ENCODE data around the gene ZNF253. TPM values are rescaled to one million over a fixed set of nuclear protein-coding genes. Genes with fewer than 3 reads are reported as not detected.

Gene ZNF253
- total RNA-seq (10 to 100 TPM in 4 of 5 donors, 1 to 10 TPM in 1; 8.4 to 27.9 (median 21.8) TPM), total RNA-seq (4.0 to 57.5 (median 15.7) reads per million in 29 experiments)
- total RNA-seq (2013) = 18.6 TPM

DNA sequence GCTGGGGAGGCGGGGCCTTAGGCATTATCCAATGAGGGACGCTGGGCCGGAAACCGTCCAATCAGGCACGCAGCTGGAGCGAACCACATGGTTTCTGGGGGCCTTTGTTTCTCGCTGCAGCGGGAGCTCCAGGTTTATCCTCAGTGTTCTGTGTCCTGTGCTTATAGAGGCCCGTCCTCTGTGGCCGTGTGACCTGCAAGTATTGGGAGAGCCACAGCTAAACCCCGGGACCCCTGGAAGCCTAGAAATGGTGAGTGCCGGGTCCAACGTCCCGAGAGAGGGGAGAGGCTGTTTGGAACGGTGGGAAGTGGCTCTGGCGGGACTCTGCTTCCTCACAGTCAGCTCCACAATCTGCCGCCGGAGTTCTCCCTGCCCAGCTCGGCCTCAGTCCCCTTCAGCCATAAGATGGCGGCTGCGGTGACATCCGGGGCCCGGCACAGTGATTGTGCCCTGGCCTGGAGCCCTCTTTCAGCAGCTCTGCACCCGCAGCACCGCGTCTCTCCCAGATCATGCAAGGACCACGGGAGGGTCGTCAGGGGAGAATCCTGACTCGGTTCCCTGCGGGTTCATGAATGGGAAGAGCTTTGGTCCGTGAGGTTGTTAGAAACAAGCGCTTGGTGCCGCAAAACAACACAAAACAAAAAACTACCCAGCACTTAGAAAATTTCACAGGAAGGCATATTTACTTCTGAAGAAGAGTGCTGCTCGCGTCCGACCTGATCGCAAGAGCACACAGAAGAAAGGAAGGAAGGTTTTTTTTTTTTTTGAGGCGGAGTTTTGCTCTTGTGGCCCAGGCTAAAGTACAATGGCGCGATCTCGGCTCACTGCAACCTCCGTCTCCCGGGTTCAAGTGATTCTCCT lies at the start of gene ZNF253:
TSS of gene ZNF253 (plus strand) at position 133 of the 861 bp plus-strand sequence. CDS start at position 248, 115 bp downstream.
- H3K9me3 Mint-ChIP-seq = no peaks in the 10 kb centered on the region
- peak; percentile 89 to 97 (median 95) for DNase-seq
- Histone ChIP-seq H3K27ac (ENCODE audit: low read length) (peak within 1 kb of the TSS; percentile 84), H3K36me3 (ENCODE audit: control insufficient read depth in 2 of 2, extremely low read depth in 1 of 2, insufficient read depth in 1 of 2, low read length in 1 of 2) (no peaks in the 10 kb centered on the region), H3K9me3 (no peaks in the 10 kb centered on the region), H3K27me3 (replicated peaks in 1 of 2; ENCODE audit: control insufficient read depth in 2 of 2, extremely low read depth in 1 of 2, insufficient read depth in 2 of 2, low read length in 1 of 2) (no peaks in the 10 kb centered on the region), H3K4me1 (ENCODE audit: control insufficient read depth in 1 of 2, extremely low read depth in 1 of 2, insufficient read depth in 2 of 2, low read length in 2 of 2) (peaks cover 9 to 18% of the 10 kb centered on the region in 2 experiments), H3K4me3 (ENCODE audit: control insufficient read depth in 1 of 2, extremely low read depth in 1 of 2, low read length in 1 of 2) (peak within 1 kb of the TSS; percentile 95 to 99)
- H3K4me3 Mint-ChIP-seq = peak within 1 kb of the TSS; percentile 99 to 100 (median 100)
- 0% methylated on average over 31 of the region's 43 CpGs for WGBS (ENCODE audit: insufficient coverage)
- H3K27me3 Mint-ChIP-seq = no peaks in the 10 kb centered on the region
- CTCF ChIA-PET = interaction anchor here in 1 of 2 donors (0.5 to 1.8 kb wide), 6 partner anchors 20 to 1637 kb away, joined by 3 to 5 read pairs (median 4); partner anchors contain the start of gene ZNF93
- POLR2A ChIA-PET = interaction anchor here (0.6 to 4.0 kb wide), 11 partner anchors 44 to 1278 kb away, joined by 3 to 27 read pairs (median 5); partner anchors contain the start of genes ZNF506 (in 2 of the 2) and ZNF682 (in 1 of the 2)
- no peaks in the 10 kb centered on the region for H3K36me3 Mint-ChIP-seq
- H3K27ac Mint-ChIP-seq = peak within 1 kb of the TSS; percentile 97 to 99
- peak; percentile 93 to 97 (median 95) for ATAC-seq (replicated peaks in 1 of 4)
- H3K4me1 Mint-ChIP-seq = peaks cover 30 to 43% (median 38%) of the 10 kb centered on the region in 3 donors

- ChIA-PET POLR2A (no interaction called here), CTCF (no interaction called here)
- DNase-seq (no peak), ATAC-seq (replicated peaks in 1 of 4) (no peak)
- H3K27me3 ChIP-seq (replicated peaks in 1 of 2; ENCODE audit: control insufficient read depth in 2 of 2, extremely low read depth in 1 of 2, insufficient read depth in 2 of 2, low read length in 1 of 2) = no peaks in the 10 kb centered on the region
- peaks cover 0 to 43% of the 10 kb centered on the region in 2 experiments for H3K4me1 ChIP-seq (ENCODE audit: control insufficient read depth in 1 of 2, extremely low read depth in 1 of 2, insufficient read depth in 2 of 2, low read length in 2 of 2)
- H3K27me3 Mint-ChIP-seq = no peaks in the 10 kb centered on the region
- H3K4me1 Mint-ChIP-seq = peaks cover 79 to 83% (median 81%) of the 10 kb centered on the region in 3 donors
- H3K4me3 ChIP-seq (ENCODE audit: control insufficient read depth in 1 of 2, extremely low read depth in 1 of 2, low read length in 1 of 2) = peak overlapping the region in 1 of 2 donors; percentile 8
- no peaks in the 10 kb centered on the region for H3K9me3 ChIP-seq
- peak overlapping the region; percentile 73 for H3K27ac ChIP-seq (ENCODE audit: low read length)
- peak overlapping the region in 1 of 3 donors; percentile 99 for H3K4me3 Mint-ChIP-seq
- peaks cover 70% of the 10 kb centered on the region for H3K36me3 Mint-ChIP-seq
- peaks cover 0 to 12% (median 5%) of the 10 kb centered on the region in 3 donors for H3K9me3 Mint-ChIP-seq
- H3K27ac Mint-ChIP-seq = peak overlapping the region in 1 of 2 donors; percentile 90
- WGBS (ENCODE audit: insufficient coverage) = no CpG with 5 or more reads among the region's 9 CpGs
- H3K36me3 ChIP-seq (ENCODE audit: control insufficient read depth in 2 of 2, extremely low read depth in 1 of 2, insufficient read depth in 1 of 2, low read length in 1 of 2) = peaks cover 7 to 31% of the 10 kb centered on the region in 2 donors
Observed at GRCh38 chr19:19816679-19817078, 49.0 kb upstream of the ZNF253 start.

DNA sequence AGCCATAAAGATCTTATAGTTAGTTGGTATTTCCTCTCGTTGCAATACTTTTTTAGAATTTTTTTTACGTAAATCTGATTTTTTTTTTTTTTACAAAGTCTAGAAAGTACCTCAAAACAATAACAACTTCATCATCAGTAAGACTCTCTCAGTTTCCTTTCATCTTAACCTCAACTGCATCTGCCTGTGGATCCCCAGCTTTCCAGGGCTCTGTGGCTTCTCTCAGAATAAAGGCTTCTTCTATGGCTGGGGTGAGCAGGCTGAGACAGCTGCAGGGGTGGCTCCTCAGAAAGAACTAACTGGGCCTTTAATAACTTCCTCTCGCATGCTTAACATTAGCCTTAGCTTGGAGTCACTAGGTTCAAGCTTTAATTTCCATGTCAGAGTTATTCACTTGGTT lies 48.3 kb upstream of the ZNF253 start:
- peak overlapping the region; percentile 73 for H3K27ac ChIP-seq (ENCODE audit: low read length)
- peaks cover 7 to 30% of the 10 kb centered on the region in 2 donors for H3K36me3 ChIP-seq (ENCODE audit: control insufficient read depth in 2 of 2, extremely low read depth in 1 of 2, insufficient read depth in 1 of 2, low read length in 1 of 2)
- ChIA-PET POLR2A (interaction anchor here (0.7 to 0.9 kb wide), 2 partner anchors 24 to 41 kb away, joined by 6 to 10 read pairs; no protein-coding TSS in a partner anchor), CTCF (no interaction called here)
- peaks cover 0 to 47% of the 10 kb centered on the region in 2 experiments for H3K4me1 ChIP-seq (ENCODE audit: control insufficient read depth in 1 of 2, extremely low read depth in 1 of 2, insufficient read depth in 2 of 2, low read length in 2 of 2)
- Mint-ChIP-seq H3K36me3 (peaks cover 64% of the 10 kb centered on the region), H3K27ac (peak overlapping the region; percentile 89 to 90), H3K4me1 (peaks cover 74 to 78% (median 75%) of the 10 kb centered on the region in 3 donors), H3K27me3 (no peaks in the 10 kb centered on the region), H3K4me3 (peak overlapping the region; percentile 44 to 99 (median 55)), H3K9me3 (peaks cover 0 to 12% (median 5%) of the 10 kb centered on the region in 3 donors)
- no peak overlapping the region for H3K4me3 ChIP-seq (ENCODE audit: control insufficient read depth in 1 of 2, extremely low read depth in 1 of 2, low read length in 1 of 2)
- H3K9me3 ChIP-seq = no peaks in the 10 kb centered on the region
- DNase-seq (peak in 34 of 35 experiments; percentile 22 to 91 (median 68)), ATAC-seq (replicated peaks in 1 of 4) (peak; percentile 18 to 71 (median 38))
- H3K27me3 ChIP-seq (replicated peaks in 1 of 2; ENCODE audit: control insufficient read depth in 2 of 2, extremely low read depth in 1 of 2, insufficient read depth in 2 of 2, low read length in 1 of 2) = no peaks in the 10 kb centered on the region
- no CpG with 5 or more reads among the region's 3 CpGs for WGBS (ENCODE audit: insufficient coverage)

- 3% methylated on average over 7 of the region's 17 CpGs for WGBS (ENCODE audit: insufficient coverage)
- peak overlapping the region; percentile 99 for H3K4me3 Mint-ChIP-seq
- H3K36me3 Mint-ChIP-seq = peaks cover 44% of the 10 kb centered on the region
- DNase-seq = peak in 14 of 35 experiments; percentile 4 to 41 (median 12)
- peak overlapping the region; percentile 99 for H3K27ac Mint-ChIP-seq
- peak overlapping the region; percentile 90 for H3K27ac ChIP-seq (ENCODE audit: low read length)
- no peaks in the 10 kb centered on the region for H3K27me3 Mint-ChIP-seq
- no peak for ATAC-seq (replicated peaks in 1 of 4)
- H3K4me3 ChIP-seq (ENCODE audit: control insufficient read depth in 1 of 2, extremely low read depth in 1 of 2, low read length in 1 of 2) = peak overlapping the region; percentile 81 to 89
- H3K36me3 ChIP-seq (ENCODE audit: control insufficient read depth in 2 of 2, extremely low read depth in 1 of 2, insufficient read depth in 1 of 2, low read length in 1 of 2) = peaks cover 0 to 11% of the 10 kb centered on the region in 2 donors
- no peaks in the 10 kb centered on the region for H3K9me3 ChIP-seq
- peaks cover 46 to 50% (median 48%) of the 10 kb centered on the region in 3 donors for H3K4me1 Mint-ChIP-seq
- H3K9me3 Mint-ChIP-seq = peaks cover 0 to 9% (median 4%) of the 10 kb centered on the region in 3 donors
- POLR2A ChIA-PET = interaction anchor here (0.6 to 2.7 kb wide), 16 partner anchors 8 to 457 kb away, joined by 3 to 27 read pairs (median 4); partner anchors contain the start of genes ZNF14 (in 1 of the 2), ZNF253 (in 1 of the 2) and ZNF93 (in 1 of the 2)
- peaks cover 0 to 47% of the 10 kb centered on the region in 2 experiments for H3K4me1 ChIP-seq (ENCODE audit: control insufficient read depth in 1 of 2, extremely low read depth in 1 of 2, insufficient read depth in 2 of 2, low read length in 2 of 2)
- CTCF ChIA-PET = interaction anchor here (1.0 to 1.9 kb wide), 6 partner anchors 29 to 88 kb away, joined by 3 to 11 read pairs (median 4); partner anchors contain the start of gene ZNF14 (in 1 of the 2)
- no peaks in the 10 kb centered on the region for H3K27me3 ChIP-seq (replicated peaks in 1 of 2; ENCODE audit: control insufficient read depth in 2 of 2, extremely low read depth in 1 of 2, insufficient read depth in 2 of 2, low read length in 1 of 2)
Observed at GRCh38 chr19:19820774-19821320, 44.8 kb upstream of the ZNF253 start.

DNA sequence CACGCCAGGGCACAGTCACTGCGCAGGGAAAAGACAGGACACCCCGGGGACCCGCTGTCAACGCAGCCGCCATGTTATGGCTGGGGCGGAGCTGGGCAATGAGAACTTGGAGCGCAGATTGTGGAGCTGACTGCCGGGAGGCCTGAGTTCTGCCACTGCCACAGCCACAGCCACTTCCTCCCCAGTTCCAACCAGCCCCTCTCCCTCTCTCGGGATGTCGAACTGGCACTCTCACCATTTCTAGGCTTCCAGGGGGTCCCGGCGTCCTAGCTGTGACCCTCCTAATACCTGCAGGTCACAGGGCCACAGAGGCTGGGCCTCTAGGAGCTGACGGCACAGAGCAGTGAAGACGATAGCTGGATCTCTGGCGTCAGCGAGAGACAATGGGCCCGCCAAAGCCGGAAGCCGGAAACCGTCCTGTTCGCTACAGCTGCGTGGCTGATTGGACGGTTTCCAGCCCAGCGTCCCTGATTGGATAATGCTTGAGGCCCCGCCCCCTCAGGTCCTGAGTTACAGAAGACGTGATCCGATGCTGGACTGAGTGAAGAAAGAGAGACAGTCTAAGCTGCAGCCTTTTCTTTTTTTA lies 44.2 kb upstream of the ZNF253 start, which contains the start of gene ZNF506:
TSS of gene ZNF506 (minus strand) at position 385 of the 586 bp plus-strand sequence. CDS start at position 238, 147 bp downstream.
- Histone ChIP-seq H3K9me3 (no peaks in the 10 kb centered on the region), H3K4me3 (ENCODE audit: control insufficient read depth in 1 of 2, extremely low read depth in 1 of 2, low read length in 1 of 2) (peak within 1 kb of the TSS; percentile 81 to 89), H3K4me1 (ENCODE audit: control insufficient read depth in 1 of 2, extremely low read depth in 1 of 2, insufficient read depth in 2 of 2, low read length in 2 of 2) (peaks cover 0 to 42% of the 10 kb centered on the region in 2 experiments), H3K36me3 (ENCODE audit: control insufficient read depth in 2 of 2, extremely low read depth in 1 of 2, insufficient read depth in 1 of 2, low read length in 1 of 2) (peaks cover 0 to 11% of the 10 kb centered on the region in 2 donors), H3K27me3 (replicated peaks in 1 of 2; ENCODE audit: control insufficient read depth in 2 of 2, extremely low read depth in 1 of 2, insufficient read depth in 2 of 2, low read length in 1 of 2) (no peaks in the 10 kb centered on the region), H3K27ac (ENCODE audit: low read length) (peak within 1 kb of the TSS; percentile 90)
- peak; percentile 90 to 99 (median 97) for DNase-seq
- peak; percentile 83 to 93 (median 92) for ATAC-seq (replicated peaks in 1 of 4)
- POLR2A ChIA-PET = interaction anchor here (0.6 to 2.7 kb wide), 20 partner anchors 9 to 902 kb away, joined by 3 to 27 read pairs (median 4); partner anchors contain the start of genes ZNF253 (in 2 of the 2), COPE (in 1 of the 2), DDX49 (in 1 of the 2) and ZNF14 (in 1 of the 2)
- Mint-ChIP-seq H3K9me3 (peaks cover 0 to 12% (median 8%) of the 10 kb centered on the region in 3 donors), H3K4me3 (peak within 1 kb of the TSS; percentile 99), H3K36me3 (peaks cover 46% of the 10 kb centered on the region), H3K4me1 (peaks cover 40 to 46% (median 43%) of the 10 kb centered on the region in 3 donors), H3K27me3 (no peaks in the 10 kb centered on the region), H3K27ac (peak within 1 kb of the TSS; percentile 99)
- 0% methylated on average over 25 of the region's 28 CpGs for WGBS (ENCODE audit: insufficient coverage)
- CTCF ChIA-PET = interaction anchor here (0.6 to 1.9 kb wide), 8 partner anchors 29 to 332 kb away, joined by 3 to 11 read pairs (median 4); partner anchors contain the start of gene ZNF14 (in 1 of the 2)

Data from T-cell (primary cell).